ENCODE data around the gene SEPTIN6. TPM values are rescaled to one million over a fixed set of nuclear protein-coding genes. Genes with fewer than 3 reads are reported as not detected.

Gene SEPTIN6
- total RNA-seq = 10 to 100 TPM in 2 of 4 donors, 1 to 10 TPM in 2; 3.4 to 13.4 (median 8.2) TPM

- TF ChIP-seq POLR2A (IDR thresholded peaks at IDR 0.05) = peak in 2 of 4 donors; percentile 56 to 75
- TF ChIP-seq, protein P1, sequence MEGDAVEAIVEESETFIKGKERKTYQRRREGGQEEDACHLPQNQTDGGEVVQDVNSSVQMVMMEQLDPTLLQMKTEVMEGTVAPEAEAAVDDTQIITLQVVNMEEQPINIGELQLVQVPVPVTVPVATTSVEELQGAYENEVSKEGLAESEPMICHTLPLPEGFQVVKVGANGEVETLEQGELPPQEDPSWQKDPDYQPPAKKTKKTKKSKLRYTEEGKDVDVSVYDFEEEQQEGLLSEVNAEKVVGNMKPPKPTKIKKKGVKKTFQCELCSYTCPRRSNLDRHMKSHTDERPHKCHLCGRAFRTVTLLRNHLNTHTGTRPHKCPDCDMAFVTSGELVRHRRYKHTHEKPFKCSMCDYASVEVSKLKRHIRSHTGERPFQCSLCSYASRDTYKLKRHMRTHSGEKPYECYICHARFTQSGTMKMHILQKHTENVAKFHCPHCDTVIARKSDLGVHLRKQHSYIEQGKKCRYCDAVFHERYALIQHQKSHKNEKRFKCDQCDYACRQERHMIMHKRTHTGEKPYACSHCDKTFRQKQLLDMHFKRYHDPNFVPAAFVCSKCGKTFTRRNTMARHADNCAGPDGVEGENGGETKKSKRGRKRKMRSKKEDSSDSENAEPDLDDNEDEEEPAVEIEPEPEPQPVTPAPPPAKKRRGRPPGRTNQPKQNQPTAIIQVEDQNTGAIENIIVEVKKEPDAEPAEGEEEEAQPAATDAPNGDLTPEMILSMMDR (IDR thresholded peaks at IDR 0.05) = peak in 4 of 6 experiments; percentile 8 to 16 (median 13)
- Histone ChIP-seq H3K4me3 (peak within 1 kb of the TSS; percentile 58 to 77 (median 68)), H3K9me3 (no peaks in the 10 kb centered on the region), H3K27me3 (no peaks in the 10 kb centered on the region), H3K27ac (peak within 1 kb of the TSS; percentile 76 to 87 (median 81)), H3K4me1 (peaks cover 0 to 20% (median 0%) of the 10 kb centered on the region in 3 donors), H3K36me3 (no peaks in the 10 kb centered on the region)
- intact Hi-C loops (cut with DNase I) = no loop called here
- DNase-seq = peak; percentile 38
- WGBS, 2 donors = 0 to 28% methylated on average over 4 to 15 of the region's 59 CpGs
These were observed at the start of gene SEPTIN6 for GRCh38 chrX:119693040-119693995. TSS of gene SEPTIN6 (minus strand) at chrX:119693168. CDS start at chrX:119693105, 63 bp downstream.

- H3K4me1 ChIP-seq = no peaks in the 10 kb centered on the region
- intact Hi-C loops (cut with DNase I) = no loop called here
- H3K4me3 ChIP-seq = no peak overlapping the region
- no peak for DNase-seq
- H3K9me3 ChIP-seq = no peaks in the 10 kb centered on the region
- WGBS, 2 donors = 67% methylated on average over 1 of the region's 5 CpGs; no CpG with 5 or more reads in 1 of the 2 donors
- TF ChIP-seq, protein P1 (IDR thresholded peaks at IDR 0.05) = no peak
- TF ChIP-seq POLR2A (IDR thresholded peaks at IDR 0.05) = no peak
- H3K27ac ChIP-seq = no peak overlapping the region
- no peaks in the 10 kb centered on the region for H3K36me3 ChIP-seq
- H3K27me3 ChIP-seq = no peaks in the 10 kb centered on the region
These were observed 45.8 kb upstream of the SEPTIN6 start for GRCh38 chrX:119738742-119739141.

- intact Hi-C loops (cut with DNase I) = no loop called here
- WGBS, 2 donors = 63 to 67% methylated on average over 9 to 11 of the region's 12 CpGs
These were observed 43.3 kb upstream of the SEPTIN6 start for GRCh38 chrX:119736206-119736764.

DNA sequence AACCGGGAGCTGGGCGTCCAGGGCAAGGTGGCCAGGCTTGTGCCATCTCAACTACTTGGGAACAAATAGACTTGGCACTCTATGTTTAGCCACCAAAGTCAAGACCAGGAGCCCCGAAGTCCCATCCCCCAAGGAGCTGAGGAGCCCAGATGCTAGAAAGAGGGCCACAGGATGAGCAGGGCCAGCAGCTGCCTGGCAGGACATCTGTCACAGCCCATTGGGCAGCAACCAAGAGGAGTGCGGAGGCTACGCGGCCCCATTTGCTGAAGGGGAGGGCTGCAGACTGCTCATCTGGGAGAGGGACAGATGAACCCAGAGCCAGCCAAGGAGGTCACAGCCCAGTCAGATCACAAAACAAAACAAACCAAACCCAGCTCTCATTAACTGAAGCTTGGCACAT lies 42.5 kb upstream of the SEPTIN6 start:
- TF ChIP-seq POLR2A (IDR thresholded peaks at IDR 0.05) = no peak
- TF ChIP-seq, protein P1 (IDR thresholded peaks at IDR 0.05) = no peak
- WGBS, 2 donors = 60 to 81% methylated on average over 1 to 2 of the region's 6 CpGs
- DNase-seq = no peak
- Histone ChIP-seq H3K4me1 (no peaks in the 10 kb centered on the region), H3K9me3 (no peaks in the 10 kb centered on the region), H3K27ac (no peak overlapping the region), H3K36me3 (no peaks in the 10 kb centered on the region), H3K27me3 (no peaks in the 10 kb centered on the region), H3K4me3 (no peak overlapping the region)
- intact Hi-C loops (cut with DNase I) = no loop called here

More at GRCh38 chrX:119736206-119736764, 43.3 kb upstream of the SEPTIN6 start:
- no peak for DNase-seq
- H3K4me1 ChIP-seq = no peaks in the 10 kb centered on the region
- no peak overlapping the region for H3K4me3 ChIP-seq
- H3K36me3 ChIP-seq = no peaks in the 10 kb centered on the region
- no peak overlapping the region for H3K27ac ChIP-seq
- no peak for TF ChIP-seq POLR2A (IDR thresholded peaks at IDR 0.05)
- TF ChIP-seq, protein P1 (IDR thresholded peaks at IDR 0.05) = no peak
- H3K9me3 ChIP-seq = no peaks in the 10 kb centered on the region
- no peaks in the 10 kb centered on the region for H3K27me3 ChIP-seq

GRCh38 chrX:119734897-119735339 lies 42.0 kb upstream of the SEPTIN6 start:
- no peak for DNase-seq
- TF ChIP-seq, protein P1 (IDR thresholded peaks at IDR 0.05) = no peak
- TF ChIP-seq POLR2A (IDR thresholded peaks at IDR 0.05) = no peak
- H3K36me3 ChIP-seq = no peaks in the 10 kb centered on the region
- H3K27me3 ChIP-seq = no peaks in the 10 kb centered on the region
- no peak overlapping the region for H3K4me3 ChIP-seq
- intact Hi-C loops (cut with DNase I) = no loop called here
- no peak overlapping the region for H3K27ac ChIP-seq
- H3K4me1 ChIP-seq = no peaks in the 10 kb centered on the region
- 66% methylated on average over 3 of the region's 7 CpGs; no CpG with 5 or more reads in 1 of the 2 donors for WGBS, 2 donors
- no peaks in the 10 kb centered on the region for H3K9me3 ChIP-seq
